SU-DHL-6 (cell line): ENCODE measurements around the gene HINT1.

Experiments
- EZH2phosphoT487 ChIP-seq: fragments of 200-600 bp; sonication (generic), shearing (Covaris generic); conservative IDR thresholded peaks from 2 replicates; pipeline ENCODE4 v1.6.1; 2018; ENCODE audit warnings: mild to moderate bottlenecking, antibody characterized with exemption, low read length, moderate library complexity, mixed read lengths
- TF ChIP-seq, protein P1 (sequence below): fragments of 200-600 bp; sonication (generic); IDR thresholded peaks from one replicate; pipeline ENCODE4 v1.5.1; 2017; ENCODE audit warnings: antibody characterized with exemption, mild to moderate bottlenecking, low read length, moderate library complexity; ENCODE audit not compliant: insufficient read depth, poor library complexity, severe bottlenecking

DNA sequence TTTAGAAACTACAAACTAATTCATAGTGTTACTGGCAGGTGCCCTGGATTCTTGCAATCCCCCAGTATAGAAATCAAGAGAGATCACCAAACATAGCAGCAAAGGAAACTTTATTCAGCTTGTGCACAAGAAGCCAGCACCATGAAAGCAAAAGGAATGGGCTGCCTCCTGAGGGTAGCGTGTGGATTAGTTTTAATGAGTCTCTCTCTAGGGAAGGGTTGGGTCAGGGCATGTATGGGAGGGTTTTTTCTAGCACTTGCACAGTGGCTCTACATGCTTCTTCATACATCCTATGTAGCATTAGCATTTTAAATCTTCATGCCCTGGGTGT, 44.1 kb upstream of the HINT1 start:
- TF ChIP-seq, protein P1, sequence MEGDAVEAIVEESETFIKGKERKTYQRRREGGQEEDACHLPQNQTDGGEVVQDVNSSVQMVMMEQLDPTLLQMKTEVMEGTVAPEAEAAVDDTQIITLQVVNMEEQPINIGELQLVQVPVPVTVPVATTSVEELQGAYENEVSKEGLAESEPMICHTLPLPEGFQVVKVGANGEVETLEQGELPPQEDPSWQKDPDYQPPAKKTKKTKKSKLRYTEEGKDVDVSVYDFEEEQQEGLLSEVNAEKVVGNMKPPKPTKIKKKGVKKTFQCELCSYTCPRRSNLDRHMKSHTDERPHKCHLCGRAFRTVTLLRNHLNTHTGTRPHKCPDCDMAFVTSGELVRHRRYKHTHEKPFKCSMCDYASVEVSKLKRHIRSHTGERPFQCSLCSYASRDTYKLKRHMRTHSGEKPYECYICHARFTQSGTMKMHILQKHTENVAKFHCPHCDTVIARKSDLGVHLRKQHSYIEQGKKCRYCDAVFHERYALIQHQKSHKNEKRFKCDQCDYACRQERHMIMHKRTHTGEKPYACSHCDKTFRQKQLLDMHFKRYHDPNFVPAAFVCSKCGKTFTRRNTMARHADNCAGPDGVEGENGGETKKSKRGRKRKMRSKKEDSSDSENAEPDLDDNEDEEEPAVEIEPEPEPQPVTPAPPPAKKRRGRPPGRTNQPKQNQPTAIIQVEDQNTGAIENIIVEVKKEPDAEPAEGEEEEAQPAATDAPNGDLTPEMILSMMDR, result no peak
- TF ChIP-seq EZH2phosphoT487, result no peak
